HG02759 (cell line): ENCODE data around the gene PIAS1.
"Not testable (repeated sequence)": the region's sequence is repeated elsewhere in the genome, so short reads cannot be mapped to it uniquely, and the experiment has no call there.

Source experiments
- ATAC-seq: cut with Tn5 transposase; IDR thresholded peaks from one replicate; pipeline ENCODE4 v1.9.1; 2021; ENCODE audit warnings: mild to moderate bottlenecking, moderate library complexity; ENCODE audit not compliant: unreplicated experiment

Gene PIAS1

GRCh38 chr15:68034081-68034480 lies 20.0 kb upstream of the PIAS1 start:
- no peak for ATAC-seq

- ATAC-seq = no peak
These were observed 19.3 kb upstream of the PIAS1 start for GRCh38 chr15:68034719-68035293.

GRCh38 chr15:68038246-68038645 lies 15.9 kb upstream of the PIAS1 start:
- no peak for ATAC-seq

GRCh38 chr15:68040144-68040543 lies 14.0 kb upstream of the PIAS1 start:
- ATAC-seq = no peak

- no peak for ATAC-seq
These were observed 11.8 kb upstream of the PIAS1 start for GRCh38 chr15:68042156-68042854.

- no peak for ATAC-seq
These were observed 11.3 kb upstream of the PIAS1 start for GRCh38 chr15:68042855-68043222.

- no peak for ATAC-seq
These were observed 8.5 kb upstream of the PIAS1 start for GRCh38 chr15:68045289-68046265.

GRCh38 chr15:68047826-68048225 lies 6.3 kb upstream of the PIAS1 start:
- ATAC-seq = no peak

GRCh38 chr15:68051109-68051508 lies 3.0 kb upstream of the PIAS1 start:
- no peak for ATAC-seq

GRCh38 chr15:68051907-68052306 lies 2.2 kb upstream of the PIAS1 start:
- no peak for ATAC-seq

- no peak for ATAC-seq
These were observed 1.7 kb upstream of the PIAS1 start for GRCh38 chr15:68052431-68052830.

- no peak for ATAC-seq
These were observed 1.1 kb upstream of the PIAS1 start for GRCh38 chr15:68053001-68053400.

GRCh38 chr15:68054628-68055223 lies 611 bp downstream of the PIAS1 start:
- ATAC-seq = peak; percentile 28

GRCh38 chr15:68055224-68055705 lies 1.1 kb downstream of the PIAS1 start:
- ATAC-seq = peak; percentile 36

GRCh38 chr15:68056097-68056865 lies 2.2 kb downstream of the PIAS1 start:
- no peak for ATAC-seq

- ATAC-seq = no peak
These were observed 2.9 kb downstream of the PIAS1 start for GRCh38 chr15:68057034-68057433.

- no peak for ATAC-seq
These were observed 3.6 kb downstream of the PIAS1 start for GRCh38 chr15:68057758-68058157.

- ATAC-seq = not testable (repeated sequence)
These were observed 4.9 kb downstream of the PIAS1 start for GRCh38 chr15:68058970-68059369.

- no peak for ATAC-seq
These were observed 5.5 kb downstream of the PIAS1 start for GRCh38 chr15:68059630-68060029.

- ATAC-seq = no peak
These were observed 7.1 kb downstream of the PIAS1 start for GRCh38 chr15:68061171-68061570.
